ENCODE data around the gene NLRP7.
"Not testable (repeated sequence)": the region's sequence is repeated elsewhere in the genome, so short reads cannot be mapped to it uniquely, and the experiment has no call there.

Gene NLRP7

DNA sequence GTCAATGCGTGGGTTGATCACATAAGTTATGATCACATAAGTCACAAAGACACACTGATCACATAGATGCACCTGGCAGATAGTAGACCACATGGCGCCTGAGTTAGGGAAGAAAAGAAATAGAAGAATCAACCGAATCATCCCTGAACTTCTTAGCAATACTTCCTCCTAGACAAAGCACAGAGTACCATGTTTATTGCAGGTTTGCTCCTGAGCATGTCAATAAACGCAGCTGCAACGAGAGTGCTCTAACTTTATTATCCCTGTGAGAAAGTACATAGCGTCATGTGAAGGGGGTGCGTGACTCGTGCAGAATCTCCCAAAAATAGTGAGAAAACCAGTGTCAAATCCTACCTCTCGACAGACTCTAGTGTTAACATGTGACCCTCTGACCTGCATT, 24.1 kb downstream of the NLRP7 start:
- H3K9me3 ChIP-seq (ENCODE audit: control insufficient read depth, low read length), result peaks cover 9% of the 10 kb centered on the region
- H4K8ac ChIP-seq (ENCODE audit: low read length), result no peak overlapping the region
- H3K36me3 ChIP-seq (ENCODE audit: control insufficient read depth in 1 of 2, insufficient read depth in 2 of 2, low read depth in 1 of 2, low read length in 2 of 2), result no peaks in the 10 kb centered on the region
- no peak overlapping the region for H3K23ac ChIP-seq (ENCODE audit: low read length in 2 of 2)
- no peak overlapping the region for H3K18ac ChIP-seq (ENCODE audit: low read depth in 1 of 2, low read length in 2 of 2)
- no peak overlapping the region for H2AFZ ChIP-seq (ENCODE audit: low read depth, low read length)
- WGBS, result 63% methylated on average over 9 of the region's 9 CpGs
- no peak overlapping the region for H3K4ac ChIP-seq (ENCODE audit: low read depth in 1 of 2, low read length in 2 of 2)
- DNase-seq, result no peak
- H2BK15ac ChIP-seq (ENCODE audit: low read depth, poor library complexity, severe bottlenecking), result no peak overlapping the region
- no peak overlapping the region for H2BK120ac ChIP-seq (ENCODE audit: low read depth, low read length)
- H2BK12ac ChIP-seq (ENCODE audit: low read length in 2 of 2), result no peak overlapping the region
- no peak overlapping the region for H3K27ac ChIP-seq (ENCODE audit: low read length, poor library complexity, severe bottlenecking)
- H3K27me3 ChIP-seq (ENCODE audit: control insufficient read depth in 1 of 2, insufficient read depth in 1 of 2, low read length in 2 of 2), result no peaks in the 10 kb centered on the region
- H2BK5ac ChIP-seq (ENCODE audit: low read depth, low read length, poor library complexity, severe bottlenecking), result no peak overlapping the region
- no peak overlapping the region for H4K91ac ChIP-seq (ENCODE audit: low read length)
- H3K4me2 ChIP-seq (ENCODE audit: low read length, poor library complexity, severe bottlenecking), result no peak overlapping the region
- H3K79me1 ChIP-seq (replicated peaks; ENCODE audit: low read length, poor library complexity, severe bottlenecking), result no peaks in the 10 kb centered on the region
- H3K14ac ChIP-seq (ENCODE audit: low read length in 2 of 2), result no peak overlapping the region
- H3K4me3 ChIP-seq (ENCODE audit: insufficient read depth in 1 of 2, low read depth in 1 of 2, low read length in 2 of 2), result no peak overlapping the region
- no peak overlapping the region for H3K9ac ChIP-seq (ENCODE audit: low read length)
- no peak overlapping the region for H2AK5ac ChIP-seq (ENCODE audit: low read length, severe bottlenecking)
- no peaks in the 10 kb centered on the region for H3K4me1 ChIP-seq (ENCODE audit: control insufficient read depth, insufficient read depth, low read depth, low read length)

DNA sequence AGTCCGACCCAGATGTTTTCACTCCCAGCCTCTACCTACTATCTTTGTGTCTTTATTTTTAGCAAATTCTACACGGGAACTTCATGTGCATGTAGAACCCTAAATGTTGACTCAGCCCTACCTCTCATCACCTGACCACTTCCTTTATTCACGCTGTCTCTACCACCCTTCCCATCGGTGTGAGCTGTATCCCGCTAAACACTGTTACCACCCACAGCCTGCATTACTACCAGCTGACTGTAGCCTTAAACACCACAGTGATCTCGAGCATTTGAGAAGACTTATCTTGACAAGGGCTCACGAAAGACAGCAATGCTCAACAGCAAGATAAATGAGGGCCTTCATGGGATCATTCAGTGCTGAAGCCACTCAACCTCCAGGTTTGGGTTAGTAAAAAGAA, 26.2 kb downstream of the NLRP7 start:
- Histone ChIP-seq H2BK5ac (ENCODE audit: low read depth, low read length, poor library complexity, severe bottlenecking) (no peak overlapping the region), H2BK120ac (ENCODE audit: low read depth, low read length) (no peak overlapping the region), H3K18ac (ENCODE audit: low read depth in 1 of 2, low read length in 2 of 2) (no peak overlapping the region), H3K4me3 (ENCODE audit: insufficient read depth in 1 of 2, low read depth in 1 of 2, low read length in 2 of 2) (no peak overlapping the region), H3K27me3 (ENCODE audit: control insufficient read depth in 1 of 2, insufficient read depth in 1 of 2, low read length in 2 of 2) (no peaks in the 10 kb centered on the region), H3K4me2 (ENCODE audit: low read length, poor library complexity, severe bottlenecking) (no peak overlapping the region), H4K91ac (ENCODE audit: low read length) (no peak overlapping the region), H3K79me1 (replicated peaks; ENCODE audit: low read length, poor library complexity, severe bottlenecking) (no peaks in the 10 kb centered on the region), H3K36me3 (ENCODE audit: control insufficient read depth in 1 of 2, insufficient read depth in 2 of 2, low read depth in 1 of 2, low read length in 2 of 2) (no peaks in the 10 kb centered on the region), H2AFZ (ENCODE audit: low read depth, low read length) (no peak overlapping the region), H2AK5ac (ENCODE audit: low read length, severe bottlenecking) (no peak overlapping the region), H2BK15ac (ENCODE audit: low read depth, poor library complexity, severe bottlenecking) (no peak overlapping the region), H3K23ac (ENCODE audit: low read length in 2 of 2) (no peak overlapping the region), H3K27ac (ENCODE audit: low read length, poor library complexity, severe bottlenecking) (no peak overlapping the region), H3K4ac (ENCODE audit: low read depth in 1 of 2, low read length in 2 of 2) (no peak overlapping the region), H3K9ac (ENCODE audit: low read length) (no peak overlapping the region), H4K8ac (ENCODE audit: low read length) (no peak overlapping the region), H3K4me1 (ENCODE audit: control insufficient read depth, insufficient read depth, low read depth, low read length) (no peaks in the 10 kb centered on the region), H3K14ac (ENCODE audit: low read length in 2 of 2) (no peak overlapping the region), H2BK12ac (ENCODE audit: low read length in 2 of 2) (no peak overlapping the region), H3K9me3 (ENCODE audit: control insufficient read depth, low read length) (no peaks in the 10 kb centered on the region)
- WGBS, result 79% methylated on average over 7 of the region's 7 CpGs
- DNase-seq, result no peak

DNA sequence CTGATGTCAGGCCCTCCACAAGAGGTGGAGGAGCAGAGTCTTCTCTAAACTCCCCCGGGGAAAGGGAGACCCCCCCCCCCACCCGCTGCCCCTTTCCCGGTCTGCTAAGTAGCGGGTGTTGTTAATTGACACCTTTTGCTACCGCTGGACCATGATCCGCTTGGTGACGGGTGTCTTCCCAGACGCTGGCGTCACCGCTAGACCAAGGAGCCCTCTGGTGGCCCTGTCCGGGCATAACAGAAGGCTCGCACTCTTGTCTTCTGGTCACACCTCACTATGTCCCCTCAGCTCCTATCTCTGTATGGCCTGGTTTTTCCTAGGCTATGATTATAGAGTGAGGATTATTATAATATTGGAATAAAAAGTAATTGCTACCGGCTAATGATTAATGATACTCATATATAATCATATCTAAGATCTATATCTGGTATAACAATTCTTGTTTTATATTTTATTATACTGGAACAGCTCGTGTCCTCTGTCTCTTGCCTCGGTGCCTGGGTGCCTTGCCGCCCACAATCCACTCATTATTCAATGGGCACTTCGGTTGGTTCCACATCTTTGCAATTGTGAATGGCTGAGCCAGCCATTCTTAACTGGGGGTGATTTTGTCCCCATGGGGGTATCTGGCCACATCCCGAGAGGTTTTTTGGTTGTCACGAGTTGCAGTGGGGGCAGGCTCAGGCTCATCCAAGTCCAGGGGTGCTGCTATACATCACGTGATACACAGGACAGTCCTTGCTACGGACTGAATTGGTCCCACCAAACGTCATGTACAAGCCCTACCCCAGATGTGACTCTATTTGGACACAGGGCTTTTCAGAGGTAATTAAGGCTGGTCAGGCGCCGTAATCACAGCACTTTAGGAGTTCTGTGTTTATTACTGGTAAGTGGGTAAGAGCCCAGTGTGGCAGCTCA, 27.4 kb downstream of the NLRP7 start:
- WGBS, result 62% methylated on average over 11 of the region's 24 CpGs
- H3K4me3 ChIP-seq (ENCODE audit: insufficient read depth in 1 of 2, low read depth in 1 of 2, low read length in 2 of 2); H3K27ac ChIP-seq (ENCODE audit: low read length, poor library complexity, severe bottlenecking); H3K27me3 ChIP-seq (ENCODE audit: control insufficient read depth in 1 of 2, insufficient read depth in 1 of 2, low read length in 2 of 2); H3K79me1 ChIP-seq (replicated peaks; ENCODE audit: low read length, poor library complexity, severe bottlenecking); H3K14ac ChIP-seq (ENCODE audit: low read length in 2 of 2); H3K4me1 ChIP-seq (ENCODE audit: control insufficient read depth, insufficient read depth, low read depth, low read length); H2AK5ac ChIP-seq (ENCODE audit: low read length, severe bottlenecking); H3K4ac ChIP-seq (ENCODE audit: low read depth in 1 of 2, low read length in 2 of 2); H3K18ac ChIP-seq (ENCODE audit: low read depth in 1 of 2, low read length in 2 of 2); H3K9me3 ChIP-seq (ENCODE audit: control insufficient read depth, low read length); DNase-seq; H2BK5ac ChIP-seq (ENCODE audit: low read depth, low read length, poor library complexity, severe bottlenecking); H4K91ac ChIP-seq (ENCODE audit: low read length); H3K23ac ChIP-seq (ENCODE audit: low read length in 2 of 2); H3K9ac ChIP-seq (ENCODE audit: low read length); H3K36me3 ChIP-seq (ENCODE audit: control insufficient read depth in 1 of 2, insufficient read depth in 2 of 2, low read depth in 1 of 2, low read length in 2 of 2); H4K8ac ChIP-seq (ENCODE audit: low read length); H2BK12ac ChIP-seq (ENCODE audit: low read length in 2 of 2); H3K4me2 ChIP-seq (ENCODE audit: low read length, poor library complexity, severe bottlenecking); H2AFZ ChIP-seq (ENCODE audit: low read depth, low read length); H2BK15ac ChIP-seq (ENCODE audit: low read depth, poor library complexity, severe bottlenecking); H2BK120ac ChIP-seq (ENCODE audit: low read depth, low read length): not testable (repeated sequence)

GRCh38 chr19:54918499-54918898, 28.8 kb downstream of the NLRP7 start:
- H3K4me2 ChIP-seq (ENCODE audit: low read length, poor library complexity, severe bottlenecking), result no peak overlapping the region
- H3K14ac ChIP-seq (ENCODE audit: low read length in 2 of 2), result no peak overlapping the region
- H3K23ac ChIP-seq (ENCODE audit: low read length in 2 of 2), result no peak overlapping the region
- H2BK15ac ChIP-seq (ENCODE audit: low read depth, poor library complexity, severe bottlenecking), result no peak overlapping the region
- no peak overlapping the region for H3K4ac ChIP-seq (ENCODE audit: low read depth in 1 of 2, low read length in 2 of 2)
- H3K18ac ChIP-seq (ENCODE audit: low read depth in 1 of 2, low read length in 2 of 2), result no peak overlapping the region
- H3K4me1 ChIP-seq (ENCODE audit: control insufficient read depth, insufficient read depth, low read depth, low read length), result no peaks in the 10 kb centered on the region
- H3K4me3 ChIP-seq (ENCODE audit: insufficient read depth in 1 of 2, low read depth in 1 of 2, low read length in 2 of 2), result no peak overlapping the region
- H2BK120ac ChIP-seq (ENCODE audit: low read depth, low read length), result no peak overlapping the region
- WGBS, result 95% methylated on average over 9 of the region's 9 CpGs
- H2BK12ac ChIP-seq (ENCODE audit: low read length in 2 of 2), result no peak overlapping the region
- no peak overlapping the region for H2BK5ac ChIP-seq (ENCODE audit: low read depth, low read length, poor library complexity, severe bottlenecking)
- H3K9ac ChIP-seq (ENCODE audit: low read length), result no peak overlapping the region
- H3K27me3 ChIP-seq (ENCODE audit: control insufficient read depth in 1 of 2, insufficient read depth in 1 of 2, low read length in 2 of 2), result no peaks in the 10 kb centered on the region
- no peaks in the 10 kb centered on the region for H3K36me3 ChIP-seq (ENCODE audit: control insufficient read depth in 1 of 2, insufficient read depth in 2 of 2, low read depth in 1 of 2, low read length in 2 of 2)
- no peak overlapping the region for H3K27ac ChIP-seq (ENCODE audit: low read length, poor library complexity, severe bottlenecking)
- H4K91ac ChIP-seq (ENCODE audit: low read length), result no peak overlapping the region
- H3K79me1 ChIP-seq (replicated peaks; ENCODE audit: low read length, poor library complexity, severe bottlenecking), result no peaks in the 10 kb centered on the region
- no peak for DNase-seq
- no peaks in the 10 kb centered on the region for H3K9me3 ChIP-seq (ENCODE audit: control insufficient read depth, low read length)
- no peak overlapping the region for H4K8ac ChIP-seq (ENCODE audit: low read length)
- H2AFZ ChIP-seq (ENCODE audit: low read depth, low read length), result no peak overlapping the region
- H2AK5ac ChIP-seq (ENCODE audit: low read length, severe bottlenecking), result no peak overlapping the region
